Left lobe of liver (tissue), 2 donors: ENCODE data around the gene NPTXR. TPM values are rescaled to one million over a fixed set of nuclear protein-coding genes. Genes with fewer than 3 reads are reported as not detected.

Source experiments
- ATAC-seq: fragments of 200-7000 bp; cut with Tn5 transposase; one replicate; pipeline ENCODE4 v1.9.1; 2020; ENCODE audit warnings: mild to moderate bottlenecking, moderate library complexity
- DNase-seq: peaks from one replicate; pipeline ENCODE4 v3.0.0-alpha.2; 2020; ENCODE audit warnings: low spot score
- total RNA-seq: library from RNA; stranded (reverse); gene quantifications from one replicate; pipeline ENCODE4 v1.2.1, GENCODE V29; 2021
- donor health status: DM: no; HTN: no; CAD: no; lungs with moderate emphysema.
- donor health status: DM: no; HTN: yes; CAD: no.

The NPTXR gene
- total RNA-seq = 0.45 TPM

GRCh38 chr22:38843657-38844314 is at the start of gene NPTXR:
NPTXR (minus strand) TSS chr22:38844028.
- DNase-seq = peak; percentile 61
- peak; percentile 83 for ATAC-seq

- ATAC-seq (no peak), DNase-seq (no peak)
Observed at GRCh38 chr22:38891256-38891655, 47.4 kb upstream of the NPTXR start.

- ATAC-seq = no peak
- no peak for DNase-seq
Observed at GRCh38 chr22:38890377-38890776, 46.5 kb upstream of the NPTXR start.

DNA sequence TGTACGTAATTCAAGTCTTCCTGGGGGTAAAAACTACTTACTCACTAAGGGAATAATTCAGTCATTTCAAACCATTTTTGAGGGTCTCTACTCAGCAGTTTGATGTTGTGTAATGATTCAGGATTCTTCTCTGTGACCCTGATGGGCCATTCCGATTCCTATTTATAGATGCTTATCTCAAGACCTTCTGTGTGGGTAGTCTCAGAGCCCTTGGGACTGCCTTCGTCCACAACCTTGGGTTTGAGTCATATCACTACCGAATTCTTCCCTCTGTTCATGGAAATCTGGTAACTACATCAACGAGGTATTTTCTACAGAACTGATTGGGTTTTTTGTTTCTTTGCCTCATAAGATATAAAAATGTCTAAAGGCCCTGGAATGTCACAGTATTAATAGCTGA is 42.5 kb upstream of the NPTXR start:
- DNase-seq (no peak), ATAC-seq (no peak)

DNA sequence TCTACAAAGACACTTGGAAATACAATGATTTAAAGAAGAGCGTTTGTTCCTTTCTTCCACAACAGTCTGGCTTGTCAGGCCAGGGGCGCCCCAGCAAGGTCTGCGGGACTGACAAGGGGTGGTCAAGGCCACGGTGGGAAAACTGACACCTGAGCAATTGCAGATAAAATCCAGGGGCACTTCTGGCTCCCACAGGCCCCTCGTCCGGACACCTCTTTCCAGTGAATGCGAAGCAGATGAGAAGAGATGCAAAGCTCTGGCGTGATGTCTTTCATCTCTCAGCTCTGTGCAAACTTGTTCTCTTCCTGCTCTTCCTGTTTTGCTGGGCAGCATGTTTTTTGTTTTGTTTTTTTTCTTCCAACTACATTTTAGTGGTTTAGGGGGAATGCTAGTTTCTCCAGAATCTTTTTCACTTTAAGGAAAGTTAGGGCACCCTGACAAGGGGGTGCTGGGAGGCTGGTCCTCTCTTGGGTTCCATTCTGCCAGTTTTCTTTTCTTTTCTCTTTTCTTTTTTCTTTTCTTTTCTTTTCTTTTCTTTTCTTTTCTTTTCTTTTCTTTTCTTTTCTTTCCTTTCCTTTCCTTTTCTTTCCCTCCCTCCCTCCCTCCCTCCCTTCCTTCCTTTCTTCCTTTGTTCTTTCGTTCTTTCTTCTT is 39.3 kb upstream of the NPTXR start:
- DNase-seq (no peak), ATAC-seq (no peak)

- no peak for ATAC-seq
- DNase-seq = no peak
Observed at GRCh38 chr22:38881997-38882879, 38.4 kb upstream of the NPTXR start.

GRCh38 chr22:38881464-38881871 is 37.6 kb upstream of the NPTXR start:
- ATAC-seq = peak; percentile 83
- peak; percentile 75 for DNase-seq

DNA sequence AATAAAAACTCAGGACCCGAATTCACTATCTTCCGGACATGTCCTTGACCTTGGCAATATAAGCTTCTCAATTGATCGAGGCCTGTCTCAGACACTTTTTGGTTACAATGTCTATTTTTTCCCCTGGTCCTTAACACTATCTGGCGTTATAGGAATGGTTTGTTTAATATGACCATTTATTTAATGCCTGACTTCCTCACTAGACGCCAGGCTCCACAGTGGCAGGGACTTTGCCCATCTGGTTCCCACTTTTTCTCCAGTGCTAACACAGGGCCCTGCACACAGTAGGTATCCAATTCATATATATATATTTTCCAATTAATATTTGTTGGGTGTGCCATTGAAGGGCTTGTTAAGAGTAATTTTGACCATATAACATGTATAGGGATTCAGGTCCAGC is 36.1 kb upstream of the NPTXR start:
- DNase-seq = no peak
- ATAC-seq = no peak

- DNase-seq (no peak), ATAC-seq (no peak)
Observed at GRCh38 chr22:38879108-38879729, 35.4 kb upstream of the NPTXR start.

GRCh38 chr22:38878001-38878400 is 34.2 kb upstream of the NPTXR start:
- DNase-seq (no peak), ATAC-seq (no peak)

- ATAC-seq = no peak
Observed at GRCh38 chr22:38874529-38875222, 30.8 kb upstream of the NPTXR start.

GRCh38 chr22:38873469-38874411 is 29.9 kb upstream of the NPTXR start:
- ATAC-seq (no peak), DNase-seq (no peak)

More at GRCh38 chr22:38874529-38875222, 30.8 kb upstream of the NPTXR start:
- no peak for DNase-seq

- ATAC-seq (peak; percentile 42), DNase-seq (no peak)
Observed at GRCh38 chr22:38872831-38873248, 29.0 kb upstream of the NPTXR start.

GRCh38 chr22:38872172-38872830 is 28.5 kb upstream of the NPTXR start, which contains the start of gene CBX6:
CBX6 (minus strand) TSS chr22:38872216; CDS start chr22:38872190, 26 bp downstream.
- peak; percentile 85 for ATAC-seq

GRCh38 chr22:38871360-38872171 is 27.7 kb upstream of the NPTXR start:
- ATAC-seq = peak; percentile 23

More at GRCh38 chr22:38872172-38872830, 28.5 kb upstream of the NPTXR start, which contains the start of gene CBX6:
- DNase-seq = peak; percentile 95

GRCh38 chr22:38870791-38871359 is 27.0 kb upstream of the NPTXR start:
- DNase-seq (no peak), ATAC-seq (no peak)

More at GRCh38 chr22:38871360-38872171, 27.7 kb upstream of the NPTXR start:
- DNase-seq = peak; percentile 50

GRCh38 chr22:38870312-38870741 is 26.5 kb upstream of the NPTXR start:
- peak; percentile 76 for DNase-seq
- peak; percentile 47 for ATAC-seq
